Fibroblast of skin of left quadriceps (primary cell): Measurements from ENCODE around the gene MRPL12.

Source experiments
- DNase-seq, 2 experiments: peaks; one replicate each; pipeline ENCODE4 v3.0.0-alpha.2; 2013; ENCODE audit warnings: low read depth in 2 of 2

The MRPL12 gene

GRCh38 chr17:81740395-81740961, 37.3 kb downstream of the MRPL12 start:
- no peak for DNase-seq

- DNase-seq = no peak
Observed at GRCh38 chr17:81741049-81741593, 38.0 kb downstream of the MRPL12 start.

DNA sequence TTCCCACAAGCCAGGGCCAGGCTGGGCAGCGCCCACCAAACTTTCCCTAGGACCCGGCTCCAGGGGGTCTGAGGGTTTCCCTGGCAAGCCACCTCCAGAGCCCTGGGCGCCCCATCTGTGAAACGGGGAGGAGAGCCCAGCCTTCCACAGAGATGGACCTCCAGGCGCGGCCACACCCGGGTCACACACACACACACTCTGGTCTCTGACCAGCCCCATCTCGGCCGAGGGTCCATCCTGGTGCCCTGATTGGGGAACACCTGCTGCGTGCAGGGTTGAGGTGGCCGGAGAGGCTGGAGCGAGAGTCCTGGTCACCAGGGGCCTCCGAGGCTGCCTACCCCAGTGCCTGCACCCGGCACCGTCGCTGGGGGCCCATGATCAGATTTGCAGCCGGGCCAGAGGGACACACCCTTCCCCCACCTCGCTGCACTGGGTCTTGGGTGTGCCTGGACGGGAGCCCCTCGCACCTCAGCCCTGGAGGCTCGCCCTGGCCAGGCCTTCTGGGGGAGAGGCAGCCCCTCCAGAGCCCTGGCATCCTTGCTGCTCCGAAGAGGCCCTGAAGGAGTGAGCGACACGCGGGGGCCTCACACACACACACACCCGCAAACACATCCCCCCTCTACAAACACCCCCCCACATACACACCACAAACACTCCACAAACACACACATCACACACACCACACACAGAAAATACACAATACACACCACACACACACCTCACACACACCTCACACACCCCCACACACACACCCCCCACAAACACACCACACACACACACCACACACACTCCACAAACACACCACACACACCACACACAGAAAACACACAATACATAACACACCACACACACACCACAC, 38.7 kb downstream of the MRPL12 start:
- DNase-seq = no peak
